Liver (tissue), 3 donors: Measurements from ENCODE around the gene GPR141.

Experiments
- CTCF ChIP-seq: fragments of 150-350 bp; IDR thresholded peaks from 2 replicates; pipeline ENCODE4 v1.5.1; 2017; ENCODE audit warnings: improper control_type of control experiment, low read depth, low read length; ENCODE audit not compliant: missing input control
- EGR1 ChIP-seq, 2 donors: IDR thresholded peaks; 2 replicates each; pipeline ENCODE4 v1.6.1; 2016 to 2018; ENCODE audit warnings: antibody characterized with exemption in 2 of 2, low read depth in 2 of 2
- MAX ChIP-seq: IDR thresholded peaks from 2 replicates; pipeline ENCODE4 v1.6.1; 2016; ENCODE audit warnings: antibody characterized with exemption
- RXRA ChIP-seq, 2 donors: IDR thresholded peaks; 2 replicates each; pipeline ENCODE4 v1.6.1; 2017 to 2018; ENCODE audit warnings: antibody characterized with exemption in 2 of 2, mild to moderate bottlenecking in 1 of 2
- SP1 ChIP-seq: IDR thresholded peaks from 2 replicates; pipeline ENCODE4 v1.6.1; 2018; ENCODE audit warnings: antibody characterized with exemption, mild to moderate bottlenecking
- TF ChIP-seq, protein P1 (sequence below): IDR thresholded peaks from 2 replicates; pipeline ENCODE4 v1.6.1; 2016; ENCODE audit warnings: antibody characterized with exemption, mild to moderate bottlenecking
- TF ChIP-seq, protein P2 (sequence below): IDR thresholded peaks from 2 replicates; pipeline ENCODE4 v1.6.1; 2016; ENCODE audit warnings: antibody characterized with exemption
- donor health status: healthy.
- donor health status: healthy.

DNA sequence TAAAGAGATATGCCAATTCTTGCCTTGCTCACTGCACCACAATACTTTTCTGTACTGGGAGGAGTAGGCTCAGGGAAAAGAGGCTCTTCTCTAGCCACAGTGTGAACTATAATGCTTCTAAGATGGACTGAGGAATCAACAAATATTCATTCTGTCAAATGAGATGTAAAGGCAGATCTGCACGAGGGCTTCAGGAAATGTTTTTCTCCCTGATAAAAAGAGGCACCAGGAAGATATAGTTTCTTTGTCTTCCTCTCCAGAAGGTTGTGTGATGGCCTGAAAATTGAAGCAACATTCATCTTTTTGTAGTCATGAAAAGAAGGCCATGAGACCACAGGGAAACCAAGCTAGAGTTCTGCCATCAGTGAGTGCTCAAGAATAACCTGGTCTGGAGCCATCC is 85.7 kb downstream of the GPR141 start:
- no peak for TF ChIP-seq CTCF
- TF ChIP-seq MAX: no peak
- no peak for TF ChIP-seq RXRA (IDR thresholded peaks at IDR 0.05)
- TF ChIP-seq, protein P1, sequence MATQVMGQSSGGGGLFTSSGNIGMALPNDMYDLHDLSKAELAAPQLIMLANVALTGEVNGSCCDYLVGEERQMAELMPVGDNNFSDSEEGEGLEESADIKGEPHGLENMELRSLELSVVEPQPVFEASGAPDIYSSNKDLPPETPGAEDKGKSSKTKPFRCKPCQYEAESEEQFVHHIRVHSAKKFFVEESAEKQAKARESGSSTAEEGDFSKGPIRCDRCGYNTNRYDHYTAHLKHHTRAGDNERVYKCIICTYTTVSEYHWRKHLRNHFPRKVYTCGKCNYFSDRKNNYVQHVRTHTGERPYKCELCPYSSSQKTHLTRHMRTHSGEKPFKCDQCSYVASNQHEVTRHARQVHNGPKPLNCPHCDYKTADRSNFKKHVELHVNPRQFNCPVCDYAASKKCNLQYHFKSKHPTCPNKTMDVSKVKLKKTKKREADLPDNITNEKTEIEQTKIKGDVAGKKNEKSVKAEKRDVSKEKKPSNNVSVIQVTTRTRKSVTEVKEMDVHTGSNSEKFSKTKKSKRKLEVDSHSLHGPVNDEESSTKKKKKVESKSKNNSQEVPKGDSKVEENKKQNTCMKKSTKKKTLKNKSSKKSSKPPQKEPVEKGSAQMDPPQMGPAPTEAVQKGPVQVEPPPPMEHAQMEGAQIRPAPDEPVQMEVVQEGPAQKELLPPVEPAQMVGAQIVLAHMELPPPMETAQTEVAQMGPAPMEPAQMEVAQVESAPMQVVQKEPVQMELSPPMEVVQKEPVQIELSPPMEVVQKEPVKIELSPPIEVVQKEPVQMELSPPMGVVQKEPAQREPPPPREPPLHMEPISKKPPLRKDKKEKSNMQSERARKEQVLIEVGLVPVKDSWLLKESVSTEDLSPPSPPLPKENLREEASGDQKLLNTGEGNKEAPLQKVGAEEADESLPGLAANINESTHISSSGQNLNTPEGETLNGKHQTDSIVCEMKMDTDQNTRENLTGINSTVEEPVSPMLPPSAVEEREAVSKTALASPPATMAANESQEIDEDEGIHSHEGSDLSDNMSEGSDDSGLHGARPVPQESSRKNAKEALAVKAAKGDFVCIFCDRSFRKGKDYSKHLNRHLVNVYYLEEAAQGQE: no peak
- TF ChIP-seq, protein P2, sequence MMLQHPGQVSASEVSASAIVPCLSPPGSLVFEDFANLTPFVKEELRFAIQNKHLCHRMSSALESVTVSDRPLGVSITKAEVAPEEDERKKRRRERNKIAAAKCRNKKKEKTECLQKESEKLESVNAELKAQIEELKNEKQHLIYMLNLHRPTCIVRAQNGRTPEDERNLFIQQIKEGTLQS: no peak
- no peak for TF ChIP-seq EGR1 (IDR thresholded peaks at IDR 0.05; ENCODE audit: low read depth in 2 of 2)
- TF ChIP-seq SP1: no peak
